K562 (cell line): ENCODE results near the gene ASB4. TPM values are rescaled to one million over a fixed set of nuclear protein-coding genes. Genes with fewer than 3 reads are reported as not detected.

Experiments
- ATAC-seq: fragments of 200-7000 bp; cut with Tn5 transposase; 3 replicates; pipeline ENCODE4 v1.9.1; 2020; ENCODE audit warnings: moderate library complexity
- BruUV-seq: library from RNA; stranded (reverse); fragments of 400-500 nt; replicated peaks from 2 replicates; lab custom pipeline; 2021; lab: Mats Ljungman, UMichigan
- CTCF ChIA-PET: fragments of 300-600 bp; formaldehyde crosslinking; extraction: SDS; loops from one replicate; lab custom pipeline; 2021; ENCODE audit warnings: low intra/inter-chr PET ratio; lab: Yijun Ruan, JAX
- POLR2A ChIA-PET: fragments of 300-600, 350-650 bp; sonication (Branson Sonifier 250); formaldehyde crosslinking; extraction: SDS; loops from one replicate; lab custom pipeline; 2021; ENCODE audit warnings: antibody characterized with exemption, inconsistent platforms; lab: Yijun Ruan, JAX
- DNase-seq, 4 experiments: peaks; one replicate each; pipeline versions ENCODE4 v3.0.0 to v3.0.0-alpha.2; 2011 to 2018; ENCODE audit warnings: low spot score in 3 of 4, mixed read lengths in 3 of 4; ENCODE audit errors: extremely low read depth in 1 of 4
- FAIRE-seq: peaks from 2 replicates; lab custom pipeline; 2011; peaks lifted over from hg19 to GRCh38; lab: Jason Lieb, UNC
- H2AFZ ChIP-seq: 2 replicates; pipeline ENCODE4 v1.6.0; 2011; ENCODE audit warnings: low read depth, low read length, control low read depth, inconsistent platforms
- H3K27ac ChIP-seq: fragments of 200-600 bp; 3 replicates; pipeline ENCODE4 v1.8.0; 2011; ENCODE audit warnings: low read depth, mild to moderate bottlenecking, control low read depth, inconsistent platforms, low read length, moderate library complexity, mixed read lengths; ENCODE audit errors: extremely low read depth
- H3K27me3 ChIP-seq, 2 experiments: fragments of 300-600 bp in 1 of 2; 2 replicates in 1 of 2; 3 replicates in 1 of 2; pipeline versions ENCODE4 v1.6.0 to v1.8.0; 2011; ENCODE audit warnings: inconsistent platforms in 2 of 2, low read length in 2 of 2, mild to moderate bottlenecking in 1 of 2, mixed read lengths in 1 of 2, moderate library complexity in 1 of 2; ENCODE audit not compliant: control insufficient read depth in 2 of 2, insufficient read depth in 2 of 2
- H3K36me3 ChIP-seq: fragments of 300-600 bp; 3 replicates; pipeline ENCODE4 v1.8.0; 2011; ENCODE audit warnings: mild to moderate bottlenecking, low read length, inconsistent platforms; ENCODE audit not compliant: control insufficient read depth, insufficient read depth
- H3K4me1 ChIP-seq, 2 experiments: fragments of 200-600 bp in 1 of 2; replicated peaks in 1 of 2; 2 replicates in 1 of 2; 3 replicates in 1 of 2; pipeline versions ENCODE4 v1.5.1 to v1.8.0; 2011; ENCODE audit warnings: inconsistent platforms in 2 of 2, low read length in 2 of 2, mild to moderate bottlenecking in 1 of 2, mixed read lengths in 1 of 2, moderate library complexity in 1 of 2; ENCODE audit not compliant: control insufficient read depth in 2 of 2, insufficient read depth in 2 of 2
- H3K4me2 ChIP-seq: 2 replicates; pipeline ENCODE4 v1.6.1; 2011; ENCODE audit warnings: low read length, control low read depth, inconsistent platforms, mixed read lengths; ENCODE audit not compliant: insufficient read depth
- H3K4me3 ChIP-seq: fragments of 200-600 bp; sonication (generic), shearing (Covaris generic); 2 replicates; pipeline ENCODE4 v1.5.1; 2016; ENCODE audit warnings: control low read depth, inconsistent platforms
- H3K79me2 ChIP-seq: fragments of 200-600 bp; 3 replicates; pipeline ENCODE4 v1.8.0; 2011; ENCODE audit warnings: low read length, inconsistent platforms; ENCODE audit not compliant: control insufficient read depth, insufficient read depth
- H3K9ac ChIP-seq, 2 experiments: 2 replicates each; pipeline versions ENCODE4 v1.6.0 to v1.6.1; 2011; ENCODE audit warnings: low read depth in 2 of 2, low read length in 2 of 2, control low read depth in 1 of 2, inconsistent platforms in 1 of 2, mild to moderate bottlenecking in 1 of 2, mixed read lengths in 1 of 2; ENCODE audit not compliant: insufficient read depth in 1 of 2
- H3K9me1 ChIP-seq: one replicate; pipeline ENCODE4 v1.6.0; 2011; ENCODE audit warnings: inconsistent platforms, mild to moderate bottlenecking, low read length, moderate library complexity; ENCODE audit not compliant: control insufficient read depth, insufficient read depth
- H3K9me3 ChIP-seq: replicated peaks from 2 replicates; pipeline ENCODE4 v1.5.1; 2011; ENCODE audit warnings: low read depth, low read length, inconsistent platforms; ENCODE audit not compliant: control insufficient read depth, insufficient read depth
- H4K20me1 ChIP-seq: replicated peaks from 2 replicates; pipeline ENCODE4 v1.6.1; 2011; ENCODE audit warnings: low read length, inconsistent platforms, mixed read lengths; ENCODE audit not compliant: control insufficient read depth, insufficient read depth
- GABPB2 ChIP-seq: fragments of 250-450 bp; sonication (Bioruptor Pico); conservative IDR thresholded peaks from 2 replicates; pipeline ENCODE4 v1.5.1; 2021; ENCODE audit warnings: mild to moderate bottlenecking
- GATAD2B ChIP-seq: fragments of 450-650 bp; IDR thresholded peaks from 2 replicates; pipeline ENCODE4 v1.6.1; 2017; ENCODE audit warnings: mild to moderate bottlenecking, borderline replicate concordance
- HDAC8 ChIP-seq: fragments of 450-650 bp; IDR thresholded peaks from 2 replicates; pipeline ENCODE4 v1.6.1; 2016; ENCODE audit warnings: mild to moderate bottlenecking, missing genetic modification characterization, moderate library complexity, missing compliant biosample characterization
- KDM1A ChIP-seq, 2 experiments: fragments of 450-650 bp; IDR thresholded peaks; 2 replicates each; pipeline ENCODE4 v1.6.1; 2016; ENCODE audit warnings: mild to moderate bottlenecking in 2 of 2
- TEAD1 ChIP-seq, 2 experiments: fragments of 450-650 bp in 1 of 2; sonication (generic) in 1 of 2; formaldehyde crosslinking; IDR thresholded peaks; 2 replicates each; pipeline versions ENCODE4 v1.4.0 to v1.8.0; 2020 to 2022; ENCODE audit warnings: mild to moderate bottlenecking in 2 of 2, missing genetic modification reagents in 1 of 2
- YY1 ChIP-seq, 3 experiments: IDR thresholded peaks; 2 replicates each; pipeline ENCODE4 v1.6.1; 2011; ENCODE audit warnings: low read length in 2 of 3, mild to moderate bottlenecking in 2 of 3, moderate library complexity in 2 of 3, borderline replicate concordance in 1 of 3, control low read depth in 1 of 3, low read depth in 1 of 3; ENCODE audit not compliant: insufficient read depth in 3 of 3, insufficient replicate concordance in 2 of 3, control insufficient read depth in 1 of 3, insufficient read length in 1 of 3; ENCODE audit errors: extremely low read depth in 1 of 3
- ZNF24 ChIP-seq: fragments of 450-650 bp; IDR thresholded peaks from 2 replicates; pipeline ENCODE4 v1.6.1; 2016
- WGBS: fragments of 100-300 bp; shearing (Covaris generic); methylation state at CpG from one replicate; pipeline ENCODE4 v1.1.6; 2016; ENCODE audit warnings: low coverage, mixed read lengths; ENCODE audit not compliant: insufficient coverage; ENCODE audit errors: missing lambda C conversion rate; 5-methylcytosine and 5-hydroxymethylcytosine counted together
- in situ Hi-C: fragments of 300-500 bp; cut with MboI; formaldehyde crosslinking; loops from 4 replicates; pipeline ENCODE4 v1.15.0; 2018; ENCODE audit warnings: inconsistent platforms, mixed read lengths
- intact Hi-C: fragments of 100-400 bp; cut with micrococcal nuclease; formaldehyde crosslinking; loops from 2 replicates; pipeline ENCODE4 v1.14.2; 2022
- polyA plus RNA-seq, 8 experiments: library from polyadenylated mRNA; depleted of rRNA in 4 of 8; stranded (reverse) in 5 of 8; unstranded in 3 of 8; fragments of >200 nt; fragmentation: Nextera tagmentation in 2 of 8; fragmentation: Illumina TruSeq in 1 of 8; extraction: Ambion mirVana in 2 of 8; extraction: Trizol in 1 of 8; gene quantifications; 2 replicates each; pipeline versions ENCODE4 v1.2.1 to v1.2.3, GENCODE V29; 2011 to 2014; ENCODE audit warnings: inconsistent platforms in 1 of 8, missing spikeins in 1 of 8
- total RNA-seq, 7 experiments: library from RNA; depleted of rRNA in 6 of 7; stranded (reverse); fragments of >200 nt in 6 of 7; fragmentation: Illumina TruSeq in 2 of 7; extraction: Trizol in 2 of 7; gene quantifications; 2 replicates each; pipeline versions ENCODE4 v1.2.1 to v1.2.3, GENCODE V29; 2011 to 2021; ENCODE audit warnings: low replicate concordance in 1 of 7
- TF ChIP-seq, protein P1 (sequence below), 2 experiments: fragments of 450-650 bp in 1 of 2; sonication (generic) in 1 of 2; formaldehyde crosslinking in 1 of 2; IDR thresholded peaks; 2 replicates each; pipeline versions ENCODE4 v1.7.1 to v1.9.0; 2016 to 2022; ENCODE audit warnings: inconsistent platforms in 1 of 2, mild to moderate bottlenecking in 1 of 2, missing genetic modification reagents in 1 of 2
- TF ChIP-seq, protein P2 (sequence below), 2 experiments: IDR thresholded peaks; 2 replicates each; pipeline ENCODE4 v1.6.1; 2011; ENCODE audit warnings: borderline replicate concordance in 1 of 2, control low read depth in 1 of 2, low read depth in 1 of 2, low read length in 1 of 2, mild to moderate bottlenecking in 1 of 2, mixed read lengths in 1 of 2, moderate library complexity in 1 of 2; ENCODE audit not compliant: insufficient read depth in 1 of 2, insufficient read length in 1 of 2, poor library complexity in 1 of 2, severe bottlenecking in 1 of 2; ENCODE audit errors: extremely low read depth in 1 of 2

The ASB4 gene
- total and polyA plus RNA-seq, 9 of the 15 experiments (the other 6 are each of a cell fraction or from before 2014, with no cell fraction given): 0.03 to 0.07 TPM; not detected in 7

DNA sequence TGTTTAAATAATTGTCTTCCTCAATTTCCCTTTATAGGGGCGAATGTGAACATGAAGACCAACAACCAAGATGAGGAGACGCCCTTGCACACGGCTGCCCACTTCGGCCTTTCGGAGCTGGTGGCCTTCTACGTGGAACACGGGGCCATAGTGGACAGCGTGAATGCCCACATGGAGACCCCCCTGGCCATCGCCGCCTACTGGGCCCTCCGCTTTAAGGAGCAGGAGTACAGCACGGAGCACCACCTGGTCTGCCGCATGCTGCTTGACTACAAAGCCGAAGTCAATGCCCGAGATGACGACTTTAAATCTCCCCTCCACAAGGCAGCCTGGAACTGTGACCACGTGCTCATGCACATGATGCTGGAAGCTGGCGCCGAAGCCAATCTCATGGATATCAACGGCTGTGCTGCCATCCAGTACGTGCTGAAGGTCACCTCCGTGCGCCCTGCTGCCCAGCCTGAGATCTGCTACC is 42.1 kb downstream of the ASB4 start:
- peaks cover 0 to 5% of the 10 kb centered on the region in 2 experiments; a peak in 1 of 5 replicates for H3K27me3 ChIP-seq
- no peaks in the 10 kb centered on the region for H3K79me2 ChIP-seq
- POLR2A ChIA-PET: interaction anchor here (1.0 kb wide), 1 partner anchor 160 kb away, joined by 3 read pairs; no protein-coding TSS in a partner anchor
- no peaks in the 10 kb centered on the region for H4K20me1 ChIP-seq
- H2AFZ ChIP-seq: peak overlapping the region; percentile 5
- 29% methylated on average over 23 of the region's 23 CpGs for WGBS
- H3K4me3 ChIP-seq: no peak overlapping the region
- CTCF ChIA-PET: interaction anchor here (0.7 to 4.0 kb wide), 6 partner anchors 16 to 343 kb away, joined by 3 to 50 read pairs (median 20); no protein-coding TSS in a partner anchor
- H3K9me1 ChIP-seq: no peaks in the 10 kb centered on the region
- no peak overlapping the region for H3K4me2 ChIP-seq
- intact Hi-C loops (loop anchor here (1.0 to 2.0 kb wide), 4 partner anchors 17 to 343 kb away; no protein-coding TSS in a partner anchor), in situ Hi-C loops (no loop called here)
- no peaks in the 10 kb centered on the region for H3K9me3 ChIP-seq
- no peak for FAIRE-seq
- peak; percentile 38 for ATAC-seq
- H3K4me1 ChIP-seq: peaks cover 0 to 4% of the 10 kb centered on the region in 2 experiments; a peak in 1 of 5 replicates
- TF ChIP-seq KDM1A (IDR thresholded peaks at IDR 0.05): no peak
- TF ChIP-seq HDAC8 (tag): no peak
- no peak for TF ChIP-seq GABPB2 (CRISPR knock-in tag)
- peak in 1 of 3 experiments; percentile 1 for TF ChIP-seq YY1 (IDR thresholded peaks at IDR 0.05; ENCODE audit: borderline replicate concordance in 1 of 3, control insufficient read depth in 1 of 3, extremely low read depth in 1 of 3, insufficient read depth in 3 of 3, insufficient read length in 1 of 3, insufficient replicate concordance in 2 of 3, low read depth in 1 of 3, low read length in 2 of 3)
- TF ChIP-seq GATAD2B: no peak
- no peak for TF ChIP-seq TEAD1 (CRISPR knock-in tag; IDR thresholded peaks at IDR 0.05)
- TF ChIP-seq, protein P1, sequence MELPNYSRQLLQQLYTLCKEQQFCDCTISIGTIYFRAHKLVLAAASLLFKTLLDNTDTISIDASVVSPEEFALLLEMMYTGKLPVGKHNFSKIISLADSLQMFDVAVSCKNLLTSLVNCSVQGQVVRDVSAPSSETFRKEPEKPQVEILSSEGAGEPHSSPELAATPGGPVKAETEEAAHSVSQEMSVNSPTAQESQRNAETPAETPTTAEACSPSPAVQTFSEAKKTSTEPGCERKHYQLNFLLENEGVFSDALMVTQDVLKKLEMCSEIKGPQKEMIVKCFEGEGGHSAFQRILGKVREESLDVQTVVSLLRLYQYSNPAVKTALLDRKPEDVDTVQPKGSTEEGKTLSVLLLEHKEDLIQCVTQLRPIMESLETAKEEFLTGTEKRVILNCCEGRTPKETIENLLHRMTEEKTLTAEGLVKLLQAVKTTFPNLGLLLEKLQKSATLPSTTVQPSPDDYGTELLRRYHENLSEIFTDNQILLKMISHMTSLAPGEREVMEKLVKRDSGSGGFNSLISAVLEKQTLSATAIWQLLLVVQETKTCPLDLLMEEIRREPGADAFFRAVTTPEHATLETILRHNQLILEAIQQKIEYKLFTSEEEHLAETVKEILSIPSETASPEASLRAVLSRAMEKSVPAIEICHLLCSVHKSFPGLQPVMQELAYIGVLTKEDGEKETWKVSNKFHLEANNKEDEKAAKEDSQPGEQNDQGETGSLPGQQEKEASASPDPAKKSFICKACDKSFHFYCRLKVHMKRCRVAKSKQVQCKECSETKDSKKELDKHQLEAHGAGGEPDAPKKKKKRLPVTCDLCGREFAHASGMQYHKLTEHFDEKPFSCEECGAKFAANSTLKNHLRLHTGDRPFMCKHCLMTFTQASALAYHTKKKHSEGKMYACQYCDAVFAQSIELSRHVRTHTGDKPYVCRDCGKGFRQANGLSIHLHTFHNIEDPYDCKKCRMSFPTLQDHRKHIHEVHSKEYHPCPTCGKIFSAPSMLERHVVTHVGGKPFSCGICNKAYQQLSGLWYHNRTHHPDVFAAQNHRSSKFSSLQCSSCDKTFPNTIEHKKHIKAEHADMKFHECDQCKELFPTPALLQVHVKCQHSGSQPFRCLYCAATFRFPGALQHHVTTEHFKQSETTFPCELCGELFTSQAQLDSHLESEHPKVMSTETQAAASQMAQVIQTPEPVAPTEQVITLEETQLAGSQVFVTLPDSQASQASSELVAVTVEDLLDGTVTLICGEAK (IDR thresholded peaks at IDR 0.05): no peak
- TF ChIP-seq, protein P1 (CRISPR knock-in tag; IDR thresholded peaks at IDR 0.05): no peak
- TF ChIP-seq, protein P2, sequence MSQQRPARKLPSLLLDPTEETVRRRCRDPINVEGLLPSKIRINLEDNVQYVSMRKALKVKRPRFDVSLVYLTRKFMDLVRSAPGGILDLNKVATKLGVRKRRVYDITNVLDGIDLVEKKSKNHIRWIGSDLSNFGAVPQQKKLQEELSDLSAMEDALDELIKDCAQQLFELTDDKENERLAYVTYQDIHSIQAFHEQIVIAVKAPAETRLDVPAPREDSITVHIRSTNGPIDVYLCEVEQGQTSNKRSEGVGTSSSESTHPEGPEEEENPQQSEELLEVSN (IDR thresholded peaks at IDR 0.05; ENCODE audit: borderline replicate concordance in 1 of 2, extremely low read depth in 1 of 2, insufficient read depth in 1 of 2, insufficient read length in 1 of 2, low read depth in 1 of 2, low read length in 1 of 2, poor library complexity in 1 of 2, severe bottlenecking in 1 of 2): peak in 1 of 2 experiments; percentile 9
- no peak for TF ChIP-seq ZNF24
- no TSS peak for BruUV-seq
- peak overlapping the region in 1 of 2 experiments; percentile 60; a peak in 1 of 4 replicates for H3K9ac ChIP-seq
- no peak overlapping the region for H3K27ac ChIP-seq
- DNase-seq: no peak
- no peaks in the 10 kb centered on the region for H3K36me3 ChIP-seq
